GM04503 (cell line): ENCODE data around the gene SORT1.
"Not testable (repeated sequence)": the region's sequence is repeated elsewhere in the genome, so short reads cannot be mapped to it uniquely, and the experiment has no call there.

Experiments
- DNase-seq: peaks from one replicate; pipeline ENCODE4 v3.0.0-alpha.2; 2012; ENCODE audit warnings: low read depth

The SORT1 gene

DNA sequence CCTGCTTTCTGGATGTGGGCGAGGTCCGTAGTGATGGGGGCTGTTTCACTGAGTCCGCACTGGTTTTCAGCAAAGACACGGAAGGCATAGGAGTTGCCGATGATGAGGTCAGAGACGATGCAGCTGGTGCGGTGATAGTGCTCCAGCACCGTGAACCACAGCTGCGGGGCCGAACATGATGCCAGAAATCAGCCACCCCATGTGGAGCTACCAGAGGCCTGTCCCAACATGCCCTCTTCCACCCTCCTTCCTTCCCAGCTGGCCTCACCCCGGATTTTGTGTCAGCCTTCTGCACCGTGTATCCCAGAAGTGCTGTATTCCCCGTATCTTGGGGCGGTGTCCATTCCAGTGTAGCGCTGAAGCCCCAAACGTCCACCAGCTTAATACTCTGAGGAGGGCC lies 100.9 kb downstream of the SORT1 start:
- DNase-seq = no peak

DNA sequence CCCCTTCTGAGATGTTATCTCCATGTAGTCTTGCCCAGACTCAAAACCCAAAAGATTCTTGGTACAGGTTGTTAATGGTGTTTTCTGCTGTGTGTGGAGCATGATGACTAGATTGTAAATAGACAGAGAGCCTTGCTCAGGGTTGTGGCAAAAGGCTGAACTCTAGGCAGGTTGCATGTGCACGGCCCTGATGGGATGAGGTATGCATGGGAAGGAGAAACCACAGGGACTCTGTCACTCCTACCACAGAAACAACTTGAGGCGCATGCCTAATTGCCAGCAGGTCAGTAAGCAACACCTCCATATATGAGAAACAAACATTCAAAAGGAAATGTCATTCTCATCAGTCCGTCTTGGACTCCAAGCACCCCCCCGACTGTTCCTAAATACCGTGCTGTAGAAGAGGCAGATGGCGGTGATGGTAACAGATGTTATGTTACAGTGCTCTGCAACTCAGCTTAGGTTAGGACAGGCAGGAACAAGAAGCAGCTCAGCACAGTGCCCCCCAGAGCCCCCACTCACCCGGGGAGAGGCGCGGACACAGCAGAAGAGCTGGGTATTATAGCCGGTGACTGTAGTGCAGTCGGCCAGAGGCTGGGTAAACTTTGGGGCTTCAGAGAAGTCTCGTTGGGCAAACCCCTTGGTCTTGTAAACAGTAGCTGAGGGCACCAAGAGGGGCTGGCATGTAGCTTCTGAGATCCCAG lies 101.9 kb downstream of the SORT1 start:
- no peak for DNase-seq

DNA sequence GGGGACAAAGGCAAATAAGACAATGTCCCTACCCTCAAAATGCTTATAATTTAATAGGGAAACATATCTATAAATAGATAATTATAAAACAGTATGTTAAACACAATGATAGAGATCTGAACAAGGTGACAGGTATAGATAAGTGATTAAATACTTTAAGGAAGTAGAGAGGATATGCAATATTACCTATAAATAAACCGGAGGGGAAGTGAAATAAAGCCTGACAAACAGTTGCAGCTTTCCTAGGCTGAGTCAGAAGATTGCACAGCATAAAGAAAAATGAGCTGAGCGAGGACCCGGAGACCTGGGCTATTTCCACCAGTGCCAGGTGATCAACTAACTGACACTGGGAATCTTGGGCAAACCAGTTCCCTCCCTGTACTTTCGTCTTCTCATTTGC lies 103.2 kb downstream of the SORT1 start:
- no peak for DNase-seq

DNA sequence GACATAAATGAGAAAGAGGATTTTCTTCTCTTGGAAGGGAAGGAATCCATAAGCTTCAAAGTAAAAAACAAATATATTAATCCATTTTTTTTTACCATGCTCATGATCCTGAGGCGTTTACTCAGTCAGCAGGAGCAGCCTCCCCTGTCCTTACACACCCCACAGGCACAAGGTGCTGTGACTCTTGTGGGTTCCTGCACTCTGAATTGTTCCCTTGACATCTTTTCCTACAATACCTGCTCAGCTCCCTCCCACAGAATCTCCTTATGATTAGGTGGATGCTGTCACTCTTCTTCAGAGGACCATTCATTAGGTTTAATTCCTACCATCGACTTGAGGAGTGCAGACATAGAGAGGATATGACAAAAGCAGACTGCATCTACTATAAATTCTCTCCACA lies 104.7 kb downstream of the SORT1 start:
- no peak for DNase-seq

DNA sequence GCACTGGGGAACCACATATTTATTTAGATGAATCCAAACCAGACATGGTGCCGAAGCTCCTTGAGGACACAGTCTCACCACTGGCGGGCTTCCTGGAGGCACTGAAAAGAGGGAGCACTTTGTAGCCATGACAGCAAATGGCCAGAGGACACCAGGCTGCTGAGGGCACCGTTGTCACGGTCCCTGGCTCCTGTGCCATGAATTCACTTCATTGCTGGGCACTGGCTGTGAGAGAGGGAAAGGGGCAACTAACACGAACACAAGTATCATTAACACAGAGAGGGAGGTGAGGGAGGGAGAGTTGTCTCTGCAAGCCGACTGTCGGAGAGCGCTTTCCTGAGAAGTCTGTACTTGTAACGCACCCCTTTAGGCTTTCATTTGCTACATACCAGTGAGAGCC lies 105.4 kb downstream of the SORT1 start:
- DNase-seq = no peak

DNA sequence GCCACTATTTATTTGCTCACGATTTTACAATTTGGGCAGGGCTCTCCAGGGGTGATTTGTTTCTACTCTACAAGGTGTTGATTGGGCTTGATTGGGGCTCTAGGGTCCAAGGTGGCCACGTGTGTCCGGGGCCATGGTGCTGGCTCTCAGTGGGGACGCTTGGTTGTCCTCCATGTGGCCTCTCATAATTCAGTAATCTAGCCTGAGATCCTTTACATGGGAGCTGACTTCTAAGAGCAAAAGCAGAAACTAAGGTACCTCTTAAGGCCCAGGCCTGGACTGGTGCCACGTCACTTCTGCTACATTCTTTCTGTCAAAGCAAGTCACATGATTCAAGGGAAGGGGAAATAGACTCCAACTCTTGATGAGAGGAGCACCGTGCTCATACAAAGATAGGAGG lies 106.7 kb downstream of the SORT1 start:
- DNase-seq = no peak

DNA sequence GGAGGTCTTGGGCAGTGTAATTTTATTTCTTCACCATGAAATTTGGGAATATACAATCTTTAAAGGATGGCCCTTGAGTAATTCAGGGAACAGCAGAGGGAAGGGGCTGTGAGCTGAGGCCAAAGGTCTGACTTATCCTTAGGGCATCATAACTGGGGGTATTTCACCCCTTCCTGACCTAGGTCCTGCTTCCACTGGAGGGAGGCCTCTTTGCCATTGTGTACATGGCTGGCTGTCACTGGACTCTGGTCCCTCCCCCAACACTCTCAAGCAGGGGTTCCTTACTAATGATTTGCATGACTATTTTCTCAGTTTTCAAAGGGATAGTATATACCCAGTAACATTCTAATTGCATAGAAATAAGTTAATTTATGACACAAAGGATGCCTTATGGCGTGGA lies 107.6 kb downstream of the SORT1 start:
- DNase-seq = no peak

DNA sequence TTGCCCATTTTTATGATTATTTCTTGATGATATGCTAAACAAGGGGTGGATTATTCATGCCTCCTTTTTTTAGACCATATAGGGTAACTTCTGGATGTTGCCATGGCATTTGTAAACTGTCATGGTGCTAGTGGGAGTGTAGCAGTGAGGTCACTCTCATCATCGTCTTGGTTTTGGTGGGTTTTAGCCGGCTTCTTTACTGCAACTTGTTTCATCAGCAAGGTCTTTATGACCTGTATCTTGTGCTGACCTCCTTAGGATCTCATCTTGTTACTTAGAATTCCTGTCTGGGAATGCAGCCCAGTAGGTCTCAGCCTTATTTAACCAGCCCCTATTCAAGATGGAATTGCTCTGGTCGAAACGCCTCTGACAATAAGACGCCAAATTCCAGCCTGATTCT lies 111.0 kb downstream of the SORT1 start:
- DNase-seq = not testable (repeated sequence)

DNA sequence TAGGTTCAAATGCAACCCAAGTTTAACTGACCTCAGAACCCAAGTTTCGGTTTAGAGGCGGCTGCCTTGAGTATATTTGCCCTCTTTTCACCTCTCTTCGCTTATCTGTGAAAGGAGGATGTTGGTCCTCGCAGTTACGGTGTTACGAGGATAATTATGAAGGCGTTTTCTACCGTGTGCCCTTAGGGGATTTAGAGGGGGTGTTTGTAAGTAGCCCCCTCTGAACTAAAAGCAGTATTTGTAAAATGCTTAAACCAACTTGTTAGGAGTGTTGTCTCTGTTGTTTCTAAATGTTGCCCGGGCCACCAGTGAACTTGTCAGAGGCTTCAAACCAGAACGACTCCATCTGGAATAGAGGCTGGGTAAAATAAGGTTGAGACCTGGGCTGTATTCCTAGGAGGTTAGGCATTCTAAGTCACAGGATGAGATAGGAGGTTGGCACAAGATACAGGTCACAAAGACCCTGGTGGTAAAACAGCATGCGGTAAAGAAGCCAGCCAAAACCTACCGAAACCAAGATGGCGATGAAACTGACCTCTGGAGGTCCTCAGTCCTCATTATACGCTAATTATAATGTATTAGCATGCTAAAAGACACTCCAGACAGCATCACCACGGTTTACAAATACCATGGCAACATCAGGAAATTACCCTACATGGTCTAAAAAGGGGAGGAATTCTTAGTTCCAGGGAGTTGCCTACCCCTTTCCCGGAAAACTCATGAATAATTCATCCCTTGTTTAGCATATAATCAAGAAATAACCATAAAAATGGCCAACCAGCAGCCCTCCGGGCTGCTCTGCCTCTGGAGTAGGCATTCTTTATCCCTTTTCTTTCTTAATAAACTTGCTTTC lies 113.7 kb downstream of the SORT1 start:
- no peak for DNase-seq

DNA sequence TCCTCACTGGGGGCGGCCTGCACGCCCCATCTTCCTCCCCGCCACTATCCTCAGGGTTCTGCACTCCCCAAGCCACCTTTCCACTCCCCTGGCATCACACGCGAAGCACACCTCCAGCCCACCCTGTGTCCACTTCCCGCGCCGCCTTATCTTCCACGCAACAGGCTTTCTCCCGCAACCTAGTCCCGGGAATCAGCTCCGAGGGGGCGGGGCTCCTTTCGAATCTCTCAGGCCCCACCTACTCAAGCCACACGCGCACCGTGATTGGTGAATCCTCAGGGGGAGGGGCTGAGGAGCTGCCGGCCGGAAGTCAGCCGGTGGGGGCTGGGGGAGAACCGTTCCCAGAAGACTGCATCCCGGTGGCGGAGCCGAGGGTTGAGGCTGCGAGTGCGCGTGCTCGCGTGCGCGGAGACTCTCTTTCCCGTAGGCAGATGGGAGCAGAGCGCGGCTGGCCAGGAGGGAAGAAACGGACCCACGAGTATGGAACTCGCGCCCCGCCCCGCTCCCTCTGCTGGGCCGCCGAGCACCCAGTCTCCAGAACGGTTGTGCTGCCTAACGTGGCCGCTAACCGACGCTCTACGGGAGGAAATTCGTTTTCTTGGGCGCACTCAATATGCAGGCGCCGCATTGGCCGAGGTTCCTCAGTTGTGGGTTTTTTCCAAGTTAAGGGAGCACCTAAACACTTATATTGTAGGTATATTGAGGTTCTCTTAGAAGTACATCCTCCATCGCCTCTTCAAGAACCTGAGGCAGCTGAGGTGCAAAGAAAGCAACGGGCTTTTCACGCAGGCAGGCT lies 114.6 kb downstream of the SORT1 start, which contains the start of gene PSRC1:
PSRC1 (minus strand) TSS at position 194 of the 796 bp plus-strand sequence.
- peak; percentile 73 for DNase-seq

DNA sequence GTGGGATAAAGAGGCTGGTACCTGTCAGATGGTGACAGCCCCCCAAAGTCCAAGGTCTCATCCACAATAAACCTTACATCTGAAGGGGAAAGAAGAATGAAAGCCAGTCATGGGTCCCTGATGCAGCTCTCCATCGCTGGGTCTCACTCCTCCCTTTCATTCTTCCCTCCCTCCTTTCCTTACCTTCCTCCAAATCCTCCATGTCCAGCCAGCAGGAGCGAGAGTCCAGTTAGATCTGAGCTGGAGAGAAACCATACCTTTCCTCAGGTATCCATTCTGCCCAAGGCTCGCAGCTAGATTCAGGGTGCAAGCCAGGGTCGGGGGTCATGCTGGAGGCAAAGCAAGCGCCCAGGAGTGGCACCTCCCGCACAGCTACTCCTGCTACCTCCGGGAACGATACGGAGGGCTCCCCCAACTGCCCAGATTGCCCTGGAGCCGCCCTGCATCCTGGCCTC lies 115.2 kb downstream of the SORT1 start:
- no peak for DNase-seq

DNA sequence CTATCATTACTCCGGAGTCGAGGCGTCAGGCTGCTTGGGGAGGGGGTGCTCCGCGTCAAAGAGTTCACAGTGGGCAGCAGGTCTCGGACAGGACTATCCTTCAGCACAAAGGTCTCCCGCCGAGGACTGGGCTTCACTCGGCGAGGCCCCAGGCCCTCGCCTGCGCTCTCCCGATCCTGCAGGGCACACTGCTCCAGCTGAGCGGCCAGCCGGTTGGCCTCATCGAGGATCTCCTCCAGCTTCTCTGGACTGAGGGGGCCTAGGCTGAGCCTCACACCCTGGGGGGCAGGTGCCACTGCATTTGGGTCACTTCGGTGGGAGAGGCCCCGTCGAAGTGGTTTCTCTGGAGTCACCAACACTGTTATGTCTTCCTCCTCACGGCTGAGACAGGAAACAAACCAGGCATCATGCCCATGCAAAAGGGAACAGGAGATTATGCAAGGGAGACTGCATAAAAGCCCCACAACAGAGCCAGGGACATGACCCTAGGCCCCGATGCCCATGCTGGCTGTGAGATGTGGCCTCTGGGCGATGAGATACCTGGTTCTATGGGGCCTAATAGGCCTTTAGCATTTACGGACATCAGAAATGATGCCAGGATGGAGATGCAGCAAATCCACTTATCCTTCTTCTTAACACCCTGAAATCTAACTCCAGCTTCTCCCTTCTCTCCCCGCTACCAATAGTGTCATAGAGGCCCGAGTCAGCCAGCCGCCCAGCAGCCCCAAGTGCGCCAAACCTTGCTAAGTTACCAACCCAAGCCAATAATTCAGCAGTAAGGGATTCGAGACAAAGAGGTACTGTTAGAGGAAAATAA lies 115.8 kb downstream of the SORT1 start:
- no peak for DNase-seq

DNA sequence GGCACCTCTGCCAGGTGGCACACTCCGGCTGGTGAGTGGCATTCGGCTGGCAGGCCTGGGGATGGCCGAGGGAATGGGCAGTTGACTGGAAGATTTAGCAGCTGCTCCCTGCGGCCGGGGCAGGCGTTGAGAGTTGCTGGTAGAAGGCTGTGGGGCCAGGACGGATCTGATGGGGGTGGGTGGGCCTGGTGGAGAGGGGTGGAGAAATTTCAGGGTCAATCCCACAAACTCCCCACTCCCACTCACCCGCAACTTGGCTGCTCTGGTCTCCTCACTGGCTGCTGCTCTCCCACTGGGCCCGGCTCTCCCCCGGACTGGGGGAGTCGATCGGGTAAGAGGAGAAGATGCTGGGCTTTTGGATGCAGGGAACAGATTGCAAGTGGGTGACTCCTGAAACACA lies 116.9 kb downstream of the SORT1 start:
- no peak for DNase-seq

DNA sequence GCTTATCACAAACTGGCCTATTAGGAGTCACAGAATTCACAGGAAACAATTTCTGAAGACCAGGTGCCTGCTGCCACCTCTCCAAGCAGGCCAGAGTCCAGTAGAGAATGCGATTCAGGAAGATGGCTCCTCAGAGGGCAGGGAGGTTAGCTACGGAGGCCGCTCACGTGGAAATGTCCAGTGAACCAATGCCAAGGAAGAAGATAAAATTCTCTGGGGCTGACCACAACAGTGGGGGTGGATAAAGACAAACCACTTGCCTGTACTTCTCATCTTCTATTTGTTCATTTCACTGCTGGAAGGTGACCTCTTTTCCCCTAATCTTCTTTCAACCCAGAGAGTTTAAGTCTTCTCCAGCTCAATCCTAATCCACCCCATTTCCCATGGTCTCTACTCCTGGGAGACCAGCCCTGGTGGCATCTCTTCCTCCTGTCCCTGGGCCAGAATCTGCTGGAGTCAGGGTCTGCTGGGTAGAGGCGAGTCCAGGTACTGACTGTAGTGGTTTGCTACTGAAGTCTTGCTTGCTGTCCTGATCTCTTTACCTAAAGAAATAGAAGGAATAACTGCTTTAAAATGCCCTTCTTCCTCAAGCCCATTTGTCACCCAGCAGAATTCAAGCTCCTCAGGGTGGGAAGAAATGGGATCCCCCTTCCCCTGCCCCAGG lies 118.0 kb downstream of the SORT1 start:
- DNase-seq = no peak

DNA sequence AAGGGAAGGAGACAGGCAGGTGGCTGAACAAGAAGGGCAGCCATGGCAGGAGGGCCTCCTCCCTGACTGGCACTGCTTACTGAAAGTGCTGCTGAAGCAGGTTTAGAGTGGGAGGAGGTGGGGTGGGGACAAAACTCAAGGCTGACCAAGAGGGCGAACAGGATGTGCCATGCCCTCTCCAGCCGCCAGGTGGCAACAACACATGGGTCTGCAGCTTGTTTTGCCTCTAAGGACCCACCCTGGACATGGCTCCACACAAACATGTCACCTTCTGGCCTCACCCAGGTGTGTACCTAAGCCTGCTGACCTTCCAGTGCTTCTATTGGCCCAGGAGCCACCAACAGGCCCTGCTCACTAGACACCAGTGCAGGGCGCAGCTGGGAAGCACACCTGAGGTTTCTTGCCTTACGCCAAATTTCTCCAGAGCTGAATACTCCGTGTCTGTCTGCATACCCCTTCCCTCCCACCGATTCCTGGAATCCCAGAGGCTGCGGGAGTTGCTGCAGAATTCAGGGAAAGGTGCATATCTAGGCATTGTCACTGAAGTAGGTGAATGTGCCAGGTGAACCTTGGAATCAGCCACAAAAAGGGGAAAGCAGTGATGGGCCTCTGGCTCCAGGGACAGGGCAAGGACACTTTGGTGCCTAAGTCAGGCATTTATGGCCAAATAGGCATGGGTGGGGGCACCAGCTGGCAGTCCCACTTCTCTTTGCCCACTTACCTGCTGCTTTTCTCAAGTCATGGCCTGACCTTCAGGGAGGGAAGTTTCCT lies 120.1 kb downstream of the SORT1 start:
- DNase-seq = no peak

DNA sequence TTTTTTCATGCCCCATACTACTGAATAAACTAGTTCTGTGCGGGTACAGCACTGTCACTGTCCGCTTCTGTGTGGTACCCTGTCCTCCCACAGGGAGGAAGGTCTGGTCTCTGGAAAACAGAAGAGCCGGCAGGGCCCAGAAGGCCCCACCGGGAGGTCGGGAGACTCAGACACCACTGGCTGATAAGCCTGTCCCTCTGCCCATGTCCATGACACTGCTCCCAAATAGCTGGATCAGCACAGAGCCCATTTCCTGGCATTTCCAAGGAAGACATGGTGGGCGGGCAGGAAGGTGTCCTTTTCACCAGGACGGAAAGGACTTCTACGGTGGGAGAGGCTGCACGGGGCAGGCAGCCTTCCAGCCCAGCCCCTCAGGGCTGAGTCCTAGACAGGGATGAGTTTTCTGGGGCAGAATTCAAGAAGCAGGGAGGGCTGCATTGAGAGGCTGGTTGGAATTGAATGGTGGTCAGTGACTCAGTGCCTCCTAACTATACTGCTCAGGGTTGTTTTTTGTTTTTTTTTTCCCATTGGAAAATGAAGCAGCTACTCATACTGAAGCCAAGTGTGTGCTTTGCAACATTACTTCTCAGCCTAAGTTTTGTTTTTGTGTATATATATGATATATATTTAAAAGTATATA lies 121.9 kb downstream of the SORT1 start:
- DNase-seq = no peak

DNA sequence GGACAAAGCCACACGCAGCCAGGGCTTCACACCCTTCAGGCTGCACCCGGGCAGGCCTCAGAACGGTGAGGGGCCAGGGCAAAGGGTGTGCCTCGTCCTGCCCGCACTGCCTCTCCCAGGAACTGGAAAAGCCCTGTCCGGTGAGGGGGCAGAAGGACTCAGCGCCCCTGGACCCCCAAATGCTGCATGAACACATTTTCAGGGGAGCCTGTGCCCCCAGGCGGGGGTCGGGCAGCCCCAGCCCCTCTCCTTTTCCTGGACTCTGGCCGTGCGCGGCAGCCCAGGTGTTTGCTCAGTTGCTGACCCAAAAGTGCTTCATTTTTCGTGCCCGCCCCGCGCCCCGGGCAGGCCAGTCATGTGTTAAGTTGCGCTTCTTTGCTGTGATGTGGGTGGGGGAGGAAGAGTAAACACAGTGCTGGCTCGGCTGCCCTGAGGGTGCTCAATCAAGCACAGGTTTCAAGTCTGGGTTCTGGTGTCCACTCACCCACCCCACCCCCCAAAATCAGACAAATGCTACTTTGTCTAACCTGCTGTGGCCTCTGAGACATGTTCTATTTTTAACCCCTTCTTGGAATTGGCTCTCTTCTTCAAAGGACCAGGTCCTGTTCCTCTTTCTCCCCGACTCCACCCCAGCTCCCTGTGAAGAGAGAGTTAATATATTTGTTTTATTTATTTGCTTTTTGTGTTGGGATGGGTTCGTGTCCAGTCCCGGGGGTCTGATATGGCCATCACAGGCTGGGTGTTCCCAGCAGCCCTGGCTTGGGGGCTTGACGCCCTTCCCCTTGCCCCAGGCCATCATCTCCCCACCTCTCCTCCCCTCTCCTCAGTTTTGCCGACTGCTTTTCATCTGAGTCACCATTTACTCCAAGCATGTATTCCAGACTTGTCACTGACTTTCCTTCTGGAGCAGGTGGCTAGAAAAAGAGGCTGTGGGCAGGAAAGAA lies 122.9 kb downstream of the SORT1 start:
- DNase-seq = no peak

DNA sequence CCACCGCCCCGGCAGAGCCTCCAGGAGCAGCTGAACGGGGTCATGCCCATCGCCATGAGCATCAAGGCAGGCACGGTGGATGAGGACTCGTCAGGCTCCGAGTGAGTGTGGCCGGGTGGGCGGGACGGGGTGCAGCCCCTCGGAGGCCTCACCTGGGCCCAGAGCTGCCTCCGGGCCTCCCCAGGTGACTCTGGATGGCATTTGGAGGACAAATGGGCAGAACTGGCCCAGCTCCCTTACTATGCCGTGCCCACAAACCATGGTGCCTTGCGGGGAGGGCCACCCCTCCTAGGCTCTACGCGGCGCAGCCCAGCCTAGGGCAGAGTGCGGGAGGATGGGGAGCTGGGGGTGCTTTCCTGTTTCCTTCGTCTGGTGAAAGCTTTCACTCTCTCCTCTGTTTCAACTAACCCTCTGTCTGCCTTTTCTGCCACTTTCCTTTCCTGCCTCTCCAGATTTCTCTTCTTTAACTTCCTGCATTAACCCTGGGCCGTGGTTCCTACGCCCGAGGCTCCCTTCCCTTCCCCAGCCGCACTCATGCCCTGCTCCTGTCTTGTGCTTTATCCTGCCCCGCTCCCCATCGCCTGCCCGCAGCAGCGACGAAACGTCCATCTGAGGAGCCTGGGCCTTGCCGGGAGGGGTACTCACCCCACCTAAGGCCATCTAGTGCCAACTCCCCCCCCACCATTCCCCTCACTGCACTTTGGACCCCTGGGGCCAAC lies 124.0 kb downstream of the SORT1 start:
- no peak for DNase-seq
